ENCODE data around the gene CD300A.
"Not testable (repeated sequence)": the region's sequence is repeated elsewhere in the genome, so short reads cannot be mapped to it uniquely, and the experiment has no call there.

CD300A gene

DNA sequence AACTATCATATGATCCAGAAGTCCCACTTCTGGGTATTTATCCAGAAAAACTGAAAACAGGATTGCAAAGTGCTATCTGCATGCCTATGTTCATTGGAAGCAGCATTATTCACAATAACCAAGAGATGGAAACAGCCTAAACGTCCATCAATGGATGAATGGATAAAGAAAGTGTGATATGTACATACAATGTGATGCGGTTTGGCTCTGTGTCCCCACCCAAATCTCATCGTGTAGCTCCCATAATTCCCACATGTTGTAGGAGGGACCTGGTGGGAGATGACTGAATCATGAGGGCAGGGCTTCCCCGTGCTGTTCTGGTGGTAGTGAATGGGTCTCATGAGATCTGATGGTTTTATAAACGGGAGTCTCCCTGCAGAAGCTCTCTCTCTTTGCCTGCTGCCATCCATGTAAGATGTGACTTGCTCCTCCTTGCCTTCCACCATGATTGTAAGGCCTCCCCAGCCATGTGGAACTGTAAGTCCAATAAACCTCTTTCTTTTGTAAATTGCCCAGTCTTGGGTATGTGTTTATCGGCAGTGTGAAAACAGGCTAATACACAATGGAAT is 52.1 kb downstream of the CD300A start:
- DNase-seq (ENCODE audit: low read depth) = not testable (repeated sequence)

DNA sequence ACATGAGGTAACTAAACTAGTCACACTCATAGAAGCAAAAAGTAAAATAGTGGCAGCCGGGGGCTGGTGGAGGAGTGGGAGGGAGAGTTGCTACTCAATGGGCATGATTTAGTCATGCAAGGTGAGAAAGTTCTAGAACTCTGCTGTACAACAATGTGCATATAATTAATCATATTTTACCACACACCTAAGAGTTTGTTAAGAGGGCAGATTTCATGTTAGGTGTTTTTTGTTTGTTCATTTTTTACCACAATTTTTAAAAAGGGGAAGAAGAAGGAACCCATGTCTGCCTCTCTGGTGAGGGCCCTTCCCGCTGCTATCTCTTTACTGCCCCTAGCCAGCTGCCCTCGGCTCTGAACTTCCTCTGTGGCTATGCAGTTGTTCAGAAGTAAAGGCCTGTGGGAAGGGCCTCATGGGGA is 53.6 kb downstream of the CD300A start:
- no peak for DNase-seq (ENCODE audit: low read depth)

DNA sequence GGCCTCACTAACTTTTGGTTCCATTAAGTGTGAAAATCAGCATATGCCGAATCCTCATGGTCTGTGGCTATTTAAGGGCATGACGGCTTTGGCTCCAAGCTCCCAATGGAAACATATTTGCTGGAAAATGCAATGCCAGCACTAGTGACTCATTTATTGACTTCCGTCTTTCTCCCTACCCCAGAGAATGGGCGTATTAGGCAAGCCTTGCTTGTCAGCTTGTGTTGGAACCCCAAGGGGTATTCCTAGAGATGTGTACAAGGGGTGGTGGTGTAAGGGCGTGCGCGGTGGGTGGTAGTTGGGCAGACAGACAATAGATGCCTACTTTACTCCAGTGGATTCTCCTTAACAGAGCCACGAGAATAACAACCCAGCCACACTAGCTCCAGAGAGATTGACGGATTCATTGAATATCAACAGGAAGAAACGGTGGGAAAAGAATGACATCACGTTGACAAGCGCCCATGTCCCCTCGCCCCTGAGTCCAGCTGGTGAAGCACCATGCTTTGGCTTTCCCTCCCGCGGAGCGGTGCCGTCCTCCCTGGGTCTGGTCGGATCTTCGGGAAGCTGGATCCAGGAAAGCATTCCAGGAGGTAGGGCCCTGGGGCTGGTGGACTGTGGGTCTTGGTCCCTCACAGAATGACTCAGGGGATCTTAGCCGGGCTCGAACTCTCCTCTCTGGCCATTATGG is 54.5 kb downstream of the CD300A start:
- no peak for DNase-seq (ENCODE audit: low read depth)

DNA sequence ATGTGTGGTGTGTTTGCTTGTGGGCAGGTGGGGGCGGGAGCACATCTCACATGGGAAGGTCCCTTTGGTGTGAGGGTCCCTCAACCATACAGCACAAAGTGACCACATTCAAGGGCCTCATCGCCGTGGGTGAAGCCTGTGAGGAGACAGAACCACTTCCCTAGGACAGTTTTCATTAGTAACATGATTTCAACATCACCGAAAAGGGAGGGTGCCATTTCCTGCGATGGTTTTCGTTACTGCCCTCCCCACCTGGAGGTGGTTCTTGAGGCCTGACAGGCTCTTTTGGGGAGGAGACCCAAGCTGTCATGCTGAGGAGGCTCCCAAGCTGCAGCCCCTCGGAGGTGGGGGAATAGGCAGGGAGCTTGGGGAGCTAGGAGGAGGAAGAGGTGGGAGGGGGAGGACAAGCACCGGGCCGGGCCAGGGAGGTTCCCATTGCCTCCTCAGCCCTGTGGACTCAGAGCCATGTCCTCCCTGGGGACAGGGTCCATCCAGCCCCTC is 55.3 kb downstream of the CD300A start:
- DNase-seq (ENCODE audit: low read depth) = no peak

DNA sequence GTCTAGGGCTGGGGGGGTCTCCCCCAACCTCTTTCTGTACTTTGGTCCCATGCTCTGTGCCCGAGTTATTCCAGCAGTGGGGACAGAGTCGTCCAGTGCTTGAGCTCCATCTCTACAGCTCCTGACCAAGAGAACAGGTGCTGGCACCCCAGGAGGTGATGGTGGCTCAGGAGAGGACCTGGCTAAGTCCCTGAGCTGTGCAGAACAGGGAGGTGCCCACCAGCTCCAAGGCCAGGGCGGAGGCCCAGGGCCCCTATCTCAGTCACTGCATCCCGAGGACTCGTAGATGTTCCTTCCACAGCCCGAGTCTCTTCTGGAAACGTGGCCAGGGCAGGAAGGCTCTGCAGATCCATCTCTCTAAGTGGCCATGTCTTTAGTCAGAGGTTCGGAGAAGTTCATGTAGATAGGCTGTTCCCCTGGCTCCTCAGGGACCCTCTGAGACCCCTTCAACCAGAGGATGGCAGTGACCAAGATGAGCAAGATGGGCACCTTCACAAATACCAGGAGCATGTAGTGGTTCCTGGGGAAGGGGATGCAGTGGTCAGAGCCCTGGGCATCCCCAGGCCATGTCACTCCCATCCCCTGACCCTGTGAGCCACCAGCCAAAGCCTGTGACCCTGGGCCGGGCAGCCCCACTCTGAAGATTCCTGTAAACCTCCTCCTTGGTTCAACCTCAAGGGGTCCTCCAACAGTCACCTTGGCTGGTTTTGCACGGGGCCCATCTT is 56.1 kb downstream of the CD300A start:
- DNase-seq (ENCODE audit: low read depth) = no peak

DNA sequence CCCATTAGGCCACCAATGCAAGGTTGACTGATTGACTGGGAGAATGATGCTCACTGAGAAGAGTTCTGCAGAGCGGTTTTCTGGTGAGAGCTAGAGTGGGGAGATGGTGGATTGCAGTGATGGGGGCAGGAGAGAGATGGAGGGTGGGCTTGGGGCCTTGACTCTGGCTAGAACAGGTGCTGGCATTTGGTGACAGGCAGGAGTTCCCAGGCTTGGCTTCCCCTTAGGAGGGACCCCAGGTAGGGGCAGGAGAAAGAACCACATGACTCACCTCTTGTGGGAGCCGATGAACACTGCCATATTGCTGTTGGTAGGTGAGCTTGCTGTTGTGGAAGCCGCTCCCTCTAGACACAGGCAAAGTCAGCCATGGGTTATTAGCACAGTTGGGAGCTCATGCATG is 56.9 kb downstream of the CD300A start:
- DNase-seq (ENCODE audit: low read depth) = no peak

DNA sequence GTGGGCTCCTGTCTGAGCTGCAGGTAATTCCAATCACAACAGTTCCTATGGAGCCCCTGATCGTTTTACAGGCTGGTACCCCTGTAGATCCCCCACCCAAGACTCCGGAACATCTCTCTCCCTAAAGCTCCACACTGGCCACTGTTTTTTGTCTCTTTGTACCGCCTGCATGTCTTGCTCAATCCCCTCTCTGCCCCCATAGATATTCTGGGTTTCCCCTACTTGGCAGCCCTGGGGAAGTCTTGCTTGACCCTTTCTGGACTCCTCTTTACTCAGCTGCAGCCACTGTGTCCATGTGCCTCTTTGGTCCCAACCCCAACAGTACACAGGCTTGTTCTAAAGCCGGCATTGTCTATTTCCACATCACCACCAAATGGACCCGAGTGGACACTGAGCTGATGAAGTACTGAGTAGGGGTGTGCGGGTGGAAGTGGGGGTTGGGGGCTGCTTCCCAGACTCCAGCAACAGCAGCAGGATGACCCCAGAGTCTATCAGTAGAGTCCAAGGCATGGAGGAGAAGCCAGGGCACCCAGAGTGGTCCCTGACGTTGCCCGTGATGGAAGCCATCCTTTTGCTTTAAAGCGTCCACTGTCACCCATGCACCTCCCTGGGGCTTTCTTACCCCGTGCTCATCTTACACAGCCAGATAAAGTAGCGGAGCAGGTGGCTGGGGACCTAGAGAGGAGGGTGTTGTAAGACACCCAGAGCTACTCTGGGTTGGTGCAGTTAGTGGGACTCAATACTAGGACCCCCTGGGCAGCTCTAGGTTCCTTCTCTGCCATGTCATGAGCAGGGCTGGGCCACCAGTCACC is 58.4 kb downstream of the CD300A start:
- DNase-seq (ENCODE audit: low read depth) = no peak

DNA sequence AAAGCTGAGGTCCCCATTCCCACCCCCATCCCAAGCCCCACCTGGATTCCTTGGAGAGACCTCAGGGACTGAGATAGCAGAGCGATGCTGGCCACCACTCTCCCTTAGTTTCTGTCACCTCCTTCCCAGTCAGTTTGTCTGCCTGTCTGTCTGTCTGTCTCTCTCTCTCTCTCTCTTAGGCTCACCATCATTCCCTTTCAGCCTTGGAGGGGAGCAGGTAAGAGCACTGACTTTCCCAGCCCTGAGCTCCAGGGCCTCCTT is 59.0 kb downstream of the CD300A start:
- no peak for DNase-seq (ENCODE audit: low read depth)

DNA sequence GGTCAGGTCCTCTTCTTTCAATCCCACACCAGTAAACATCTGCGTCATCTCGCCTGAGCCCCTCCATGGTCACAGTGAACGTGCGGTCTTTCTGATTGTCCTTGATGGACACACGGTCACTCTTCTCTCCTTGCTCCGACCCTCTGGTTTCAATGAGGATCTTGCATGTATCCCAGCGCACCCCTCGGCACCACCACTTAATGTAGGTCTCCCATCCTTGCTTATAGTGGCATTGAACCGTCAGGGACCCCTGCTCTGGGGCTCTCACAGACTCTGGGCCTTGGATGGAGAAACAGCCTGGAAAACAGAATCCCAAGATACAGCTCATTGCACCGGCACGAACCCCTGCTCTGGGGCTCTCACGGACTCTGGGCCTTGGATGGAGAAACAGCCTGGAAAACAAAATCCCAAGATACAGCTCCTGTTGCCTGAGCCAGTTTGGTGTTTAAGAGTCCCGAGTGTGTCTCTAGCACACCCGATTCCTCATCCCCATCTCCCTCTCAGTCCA is 59.4 kb downstream of the CD300A start:
- no peak for DNase-seq (ENCODE audit: low read depth)

DNA sequence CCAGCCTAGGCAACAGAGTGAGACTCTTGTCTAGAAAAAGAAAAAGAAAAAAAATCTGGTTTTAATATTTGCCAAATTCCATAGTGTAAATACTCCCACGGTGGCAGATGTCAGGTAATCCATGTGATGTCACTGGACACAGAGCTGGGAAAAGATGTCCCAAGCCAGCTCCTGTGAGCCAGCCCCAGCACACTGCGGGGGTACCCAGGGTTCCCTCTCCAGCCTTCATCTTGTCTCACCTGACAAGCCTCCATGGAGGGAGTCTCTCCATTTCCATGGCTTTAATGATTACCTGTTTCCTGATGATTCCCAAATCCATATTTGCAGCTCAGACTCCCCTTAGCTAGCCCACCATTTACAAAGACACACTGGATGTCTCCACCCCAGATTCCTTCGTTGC is 60.2 kb downstream of the CD300A start:
- no peak for DNase-seq (ENCODE audit: low read depth)

DNA sequence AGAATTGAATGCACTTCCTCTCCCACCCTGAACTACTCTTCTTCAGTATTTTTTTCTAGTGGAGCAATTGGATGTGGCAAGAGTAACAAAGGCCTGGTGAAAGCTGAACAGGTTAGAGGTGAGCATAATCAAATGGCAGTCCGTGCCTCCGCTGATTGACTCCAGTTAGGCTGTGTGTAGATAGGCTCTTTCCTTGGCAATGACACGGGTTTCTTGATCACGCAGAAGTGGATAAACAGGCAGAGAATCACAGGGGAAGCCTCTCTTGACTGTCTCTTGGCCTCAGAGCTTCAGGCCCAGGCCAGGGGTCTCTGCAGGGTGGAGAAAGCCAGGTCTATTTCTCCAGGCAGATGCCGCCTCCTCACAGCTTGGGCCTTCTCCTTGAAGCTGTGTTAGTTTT is 60.6 kb downstream of the CD300A start:
- no peak for DNase-seq (ENCODE audit: low read depth)

DNA sequence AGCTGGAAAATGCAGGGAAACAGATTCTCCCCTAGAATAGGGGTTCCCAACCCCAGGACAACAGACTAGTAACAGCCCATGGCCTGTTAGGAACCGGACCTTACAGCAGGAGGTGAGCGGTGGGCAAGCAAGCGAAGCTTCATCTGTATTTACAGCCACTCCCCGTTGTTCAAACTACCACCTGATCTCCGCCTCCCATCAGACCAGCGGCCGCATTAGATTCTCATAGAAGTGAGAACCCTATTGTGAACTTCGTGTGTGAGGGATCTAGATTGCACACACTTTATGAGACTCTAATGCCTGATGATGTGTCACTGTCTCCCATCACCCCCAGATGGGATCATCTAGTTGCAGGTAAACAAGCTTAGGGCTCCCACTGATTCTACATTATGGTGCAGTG is 61.3 kb downstream of the CD300A start:
- DNase-seq (ENCODE audit: low read depth) = no peak

DNA sequence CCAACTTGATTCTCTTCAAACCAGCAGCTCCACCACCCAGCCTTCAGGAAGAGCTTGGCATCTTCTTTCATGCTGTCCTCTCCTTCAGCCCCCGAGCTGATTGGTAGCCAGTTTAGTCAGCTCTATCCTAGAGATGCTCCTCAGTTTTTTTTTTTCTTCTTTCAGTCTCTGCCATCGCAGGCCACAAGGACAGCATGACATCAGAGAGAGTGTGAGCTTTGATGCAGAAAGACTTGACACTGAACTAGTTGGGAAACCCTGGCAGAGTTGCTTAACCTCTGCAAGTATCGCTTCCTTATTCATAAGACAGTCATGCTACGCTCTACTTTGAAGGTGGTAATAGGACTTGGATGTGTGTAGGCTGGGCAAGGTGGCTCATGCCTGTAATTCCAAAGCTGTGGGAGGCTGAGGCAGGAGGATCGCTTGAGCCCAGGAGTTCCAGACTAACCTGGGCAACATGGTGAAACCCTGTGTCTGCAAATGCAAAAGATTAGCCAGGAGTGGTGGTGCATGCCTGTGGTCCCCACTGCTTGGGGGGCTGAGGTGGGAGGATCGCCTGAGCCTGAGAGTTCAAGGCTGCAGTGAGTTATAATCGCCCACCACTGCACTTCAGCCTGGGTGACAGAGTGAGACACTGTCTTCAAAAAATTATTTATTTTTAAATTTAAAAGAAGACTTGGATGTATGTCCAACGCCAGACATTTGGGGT is 62.2 kb downstream of the CD300A start:
- no peak for DNase-seq (ENCODE audit: low read depth)

DNA sequence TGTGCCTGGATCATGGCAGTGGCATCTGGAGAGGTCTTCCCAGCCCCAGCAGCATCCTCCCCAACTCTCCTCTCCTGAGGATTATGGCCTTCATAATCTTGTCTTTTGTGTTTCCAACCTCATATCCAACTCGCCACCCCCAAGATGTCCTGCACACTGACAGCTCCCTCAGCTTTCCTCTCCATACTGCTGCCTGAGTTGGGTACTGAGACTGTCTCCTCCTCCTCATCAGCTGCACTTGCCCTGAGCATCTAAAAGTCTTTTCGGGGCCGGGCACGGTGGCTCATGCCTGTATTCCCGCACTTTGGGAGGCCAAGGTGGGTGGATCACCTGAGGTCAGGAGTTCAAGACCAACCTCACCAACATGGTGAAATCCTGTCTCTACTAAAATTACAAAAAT is 62.8 kb downstream of the CD300A start:
- DNase-seq (ENCODE audit: low read depth) = no peak

DNA sequence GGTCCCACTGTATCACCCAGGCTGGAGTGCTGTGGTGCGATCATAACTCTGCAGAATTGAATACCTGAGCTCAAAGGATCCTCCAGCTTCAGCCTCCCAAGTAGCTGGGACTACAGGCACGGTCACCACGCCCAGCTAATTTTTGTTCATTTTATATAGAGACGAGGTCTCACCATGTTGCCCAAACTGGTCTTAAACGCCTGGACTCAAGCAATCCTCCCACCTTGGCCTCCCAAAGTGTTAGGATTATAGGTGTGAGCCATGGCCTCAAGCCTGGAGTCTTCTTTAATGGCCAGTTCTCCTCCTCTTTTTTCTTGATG is 64.4 kb downstream of the CD300A start:
- DNase-seq (ENCODE audit: low read depth) = no peak

DNA sequence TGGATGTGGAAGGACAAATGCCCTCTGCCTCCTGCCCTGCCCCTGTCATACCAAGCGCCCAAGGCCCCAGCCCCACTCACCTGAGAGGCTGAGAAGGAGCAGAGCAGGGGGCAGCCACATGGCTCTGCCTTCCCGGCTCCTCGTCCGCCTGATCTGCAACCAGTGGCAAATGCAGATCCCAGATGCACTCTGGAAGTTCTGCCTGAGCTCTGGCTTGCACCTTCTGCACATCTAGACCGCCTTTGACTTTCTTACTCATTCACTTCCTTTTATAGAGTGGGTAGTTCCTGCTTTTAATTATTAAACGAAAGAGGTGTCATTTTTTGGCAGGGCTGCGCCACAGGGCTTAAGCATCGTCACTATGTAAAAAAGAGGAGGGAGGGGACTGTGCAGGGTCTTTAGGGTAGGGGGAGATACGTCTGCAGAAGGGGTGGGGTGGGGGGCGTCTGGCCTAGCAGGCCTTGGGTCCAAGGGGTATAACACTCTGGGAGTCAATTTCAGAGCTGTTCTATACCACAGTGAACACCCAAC is 64.9 kb downstream of the CD300A start, which contains the start of gene CD300LB:
Gene CD300LB, minus strand, starts transcription at position 245 of the 531 bp plus-strand sequence. Its CDS starts 125 bp downstream, at position 120.
- no peak for DNase-seq (ENCODE audit: low read depth)

DNA sequence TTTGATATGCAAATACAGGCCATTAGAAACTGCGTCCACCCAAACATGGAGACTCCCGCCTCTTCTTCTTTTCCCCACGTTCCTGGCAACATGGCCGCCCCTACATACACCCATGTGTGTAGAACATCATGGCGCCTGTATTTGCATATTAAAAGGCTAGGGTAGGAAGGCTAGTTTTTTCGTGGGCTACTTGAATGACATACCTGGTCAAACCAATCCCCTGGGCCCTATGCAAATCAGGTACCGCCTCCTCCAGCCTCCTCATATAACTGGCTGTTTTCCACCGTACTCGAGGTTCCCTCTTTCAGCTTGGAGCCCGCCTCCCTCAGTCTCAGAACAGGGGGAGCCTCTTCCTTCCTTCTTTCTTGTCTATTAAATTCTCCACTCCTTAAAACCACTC is 65.7 kb downstream of the CD300A start:
- DNase-seq (ENCODE audit: low read depth) = no peak
